Upper lobe of left lung (tissue), 6 donors: ENCODE measurements around the gene PSORS1C2. TPM values are rescaled to one million over a fixed set of nuclear protein-coding genes. Genes with fewer than 3 reads are reported as not detected.

ENCODE experiments used
- ATAC-seq, 2 donors: fragments of 200-7000 bp; cut with Tn5 transposase; one replicate each; pipeline ENCODE4 v1.9.1; 2022; ENCODE audit warnings: mild to moderate bottlenecking in 2 of 2, moderate library complexity in 2 of 2; ENCODE audit not compliant: low FRiP score in 2 of 2
- DNase-seq, 2 donors: peaks; one replicate each; pipeline ENCODE4 v3.0.0-alpha.2; 2019 to 2020
- H3K27ac ChIP-seq, 4 donors: fragments of 200-600 bp; sonication (generic); one replicate each; pipeline ENCODE4 v1.5.1; 2016 to 2019
- H3K27me3 ChIP-seq, 4 donors: fragments of 200-600 bp; sonication (generic); one replicate each; pipeline ENCODE4 v1.5.1; 2017 to 2019
- H3K36me3 ChIP-seq, 4 donors: fragments of 200-600 bp; sonication (generic); one replicate each; pipeline ENCODE4 v1.5.1; 2016 to 2019
- H3K4me1 ChIP-seq, 4 donors: fragments of 200-600 bp; sonication (generic); one replicate each; pipeline ENCODE4 v1.5.1; 2018 to 2019
- H3K4me3 ChIP-seq, 4 donors: fragments of 200-600 bp; sonication (generic); one replicate each; pipeline ENCODE4 v1.5.1; 2017 to 2019; ENCODE audit warnings: mild to moderate bottlenecking in 2 of 4, moderate library complexity in 1 of 4
- H3K9me3 ChIP-seq, 4 donors: fragments of 200-600 bp; sonication (generic); one replicate each; pipeline ENCODE4 v1.5.1; 2018 to 2019
- CTCF ChIP-seq, 6 experiments: fragments of 450-650 bp in 4 of 6; fragments of 200-600 bp in 2 of 6; sonication (generic) in 2 of 6; IDR thresholded peaks; one replicate each; pipeline ENCODE4 v1.5.1; 2016 to 2019; ENCODE audit warnings: antibody characterized with exemption in 6 of 6
- EP300 ChIP-seq, 4 donors: sonication (generic); formaldehyde crosslinking; IDR thresholded peaks; one replicate each; pipeline ENCODE4 v1.5.1; 2017; ENCODE audit warnings: antibody characterized with exemption in 4 of 4, control low read depth in 2 of 4
- POLR2A ChIP-seq, 4 donors: fragments of 450-650 bp; IDR thresholded peaks; one replicate each; pipeline ENCODE4 v1.5.1; 2016 to 2017; ENCODE audit warnings: antibody characterized with exemption in 4 of 4, mild to moderate bottlenecking in 2 of 4
- POLR2AphosphoS5 ChIP-seq, 2 donors: sonication (generic); formaldehyde crosslinking; IDR thresholded peaks; one replicate each; pipeline ENCODE4 v1.5.1; 2017; ENCODE audit warnings: antibody characterized with exemption in 2 of 2
- WGBS, 2 donors: methylation state at CpG; one replicate each; pipeline ENCODE4 v1.1.5; 2017 to 2018; 5-methylcytosine and 5-hydroxymethylcytosine counted together
- total RNA-seq, 6 donors: library from RNA; depleted of rRNA in 4 of 6; stranded (reverse); fragments of >200 nt in 4 of 6; gene quantifications; one replicate each; pipeline versions ENCODE4 v1.1.0 to v1.2.1, GENCODE V29; 2016 to 2021
- donor health status: DM: no; HTN: no; CAD: no; lungs with moderate emphysema.
- donor health status: DM: no; HTN: yes; CAD: no; lungs with severe emphysema.

PSORS1C2 gene
- total RNA-seq, 6 donors from 2014 or later, result not detected

GRCh38 chr6:31180500-31180899 is 41.6 kb upstream of the PSORS1C2 start:
- peaks cover 0 to 21% (median 5%) of the 10 kb centered on the region in 4 donors for H3K4me1 ChIP-seq
- peak; percentile 67 to 86 for DNase-seq
- ATAC-seq, result peak; percentile 96 to 99
- TF ChIP-seq POLR2AphosphoS5 (IDR thresholded peaks at IDR 0.05) (no peak), CTCF (IDR thresholded peaks at IDR 0.05) (no peak), POLR2A (IDR thresholded peaks at IDR 0.05) (peak in 1 of 4 donors; percentile 33), EP300 (IDR thresholded peaks at IDR 0.05) (no peak)
- no peaks in the 10 kb centered on the region for H3K9me3 ChIP-seq
- WGBS, 2 donors, result 82 to 86% methylated on average over 18 to 23 of the region's 26 CpGs
- H3K4me3 ChIP-seq, result peak overlapping the region in 3 of 4 donors; percentile 33 to 58 (median 35)
- H3K27ac ChIP-seq, result peak overlapping the region in 2 of 4 donors; percentile 19 to 83
- H3K36me3 ChIP-seq, result no peaks in the 10 kb centered on the region
- H3K27me3 ChIP-seq, result no peaks in the 10 kb centered on the region

- 92 to 97% methylated on average over 8 of the region's 8 CpGs for WGBS, 2 donors
- peaks cover 0 to 3% (median 0%) of the 10 kb centered on the region in 4 donors for H3K36me3 ChIP-seq
- H3K27ac ChIP-seq, result peak overlapping the region in 1 of 4 donors; percentile 83
- no peak for TF ChIP-seq CTCF (IDR thresholded peaks at IDR 0.05)
- no peak for TF ChIP-seq POLR2AphosphoS5 (IDR thresholded peaks at IDR 0.05)
- no peaks in the 10 kb centered on the region for H3K9me3 ChIP-seq
- DNase-seq (no peak), ATAC-seq (no peak)
- H3K4me1 ChIP-seq, result peaks cover 0 to 21% (median 5%) of the 10 kb centered on the region in 4 donors
- peak overlapping the region in 3 of 4 donors; percentile 33 to 58 (median 35) for H3K4me3 ChIP-seq
- no peaks in the 10 kb centered on the region for H3K27me3 ChIP-seq
Measured at GRCh38 chr6:31179896-31180295, 41.0 kb upstream of the PSORS1C2 start.

- TF ChIP-seq POLR2AphosphoS5 (IDR thresholded peaks at IDR 0.05), result no peak
- TF ChIP-seq POLR2A (IDR thresholded peaks at IDR 0.05), result no peak
- TF ChIP-seq CTCF (IDR thresholded peaks at IDR 0.05), result no peak
- no peak for TF ChIP-seq EP300 (IDR thresholded peaks at IDR 0.05)
- Histone ChIP-seq H3K36me3 (peaks cover 0 to 3% (median 0%) of the 10 kb centered on the region in 4 donors), H3K4me3 (no peak overlapping the region), H3K9me3 (no peaks in the 10 kb centered on the region), H3K4me1 (peaks cover 0 to 21% (median 5%) of the 10 kb centered on the region in 4 donors), H3K27me3 (no peaks in the 10 kb centered on the region), H3K27ac (no peak overlapping the region)
- DNase-seq (no peak), ATAC-seq (no peak)
- 57 to 58% methylated on average over 4 of the region's 4 CpGs for WGBS, 2 donors
Measured at GRCh38 chr6:31179042-31179386, 40.1 kb upstream of the PSORS1C2 start.

- Histone ChIP-seq H3K27me3 (no peaks in the 10 kb centered on the region), H3K4me3 (no peak overlapping the region), H3K27ac (no peak overlapping the region), H3K4me1 (peaks cover 0 to 21% (median 5%) of the 10 kb centered on the region in 4 donors), H3K9me3 (no peaks in the 10 kb centered on the region), H3K36me3 (peaks cover 0 to 3% (median 0%) of the 10 kb centered on the region in 4 donors)
- DNase-seq (no peak), ATAC-seq (no peak)
- WGBS, 2 donors, result 46 to 47% methylated on average over 7 to 8 of the region's 8 CpGs
- no peak for TF ChIP-seq POLR2AphosphoS5 (IDR thresholded peaks at IDR 0.05)
- no peak for TF ChIP-seq POLR2A (IDR thresholded peaks at IDR 0.05)
- TF ChIP-seq CTCF (IDR thresholded peaks at IDR 0.05), result no peak
- TF ChIP-seq EP300 (IDR thresholded peaks at IDR 0.05), result no peak
Measured at GRCh38 chr6:31178143-31179041, 39.5 kb upstream of the PSORS1C2 start.
